GM21786 (cell line): ENCODE results near the gene SH2D6.
"Not testable (repeated sequence)": the region's sequence is repeated elsewhere in the genome, so short reads cannot be mapped to it uniquely, and the experiment has no call there.

ENCODE experiments used
- ATAC-seq: cut with Tn5 transposase; IDR thresholded peaks from one replicate; pipeline ENCODE4 v1.9.1; 2021; ENCODE audit not compliant: unreplicated experiment

Gene SH2D6

DNA sequence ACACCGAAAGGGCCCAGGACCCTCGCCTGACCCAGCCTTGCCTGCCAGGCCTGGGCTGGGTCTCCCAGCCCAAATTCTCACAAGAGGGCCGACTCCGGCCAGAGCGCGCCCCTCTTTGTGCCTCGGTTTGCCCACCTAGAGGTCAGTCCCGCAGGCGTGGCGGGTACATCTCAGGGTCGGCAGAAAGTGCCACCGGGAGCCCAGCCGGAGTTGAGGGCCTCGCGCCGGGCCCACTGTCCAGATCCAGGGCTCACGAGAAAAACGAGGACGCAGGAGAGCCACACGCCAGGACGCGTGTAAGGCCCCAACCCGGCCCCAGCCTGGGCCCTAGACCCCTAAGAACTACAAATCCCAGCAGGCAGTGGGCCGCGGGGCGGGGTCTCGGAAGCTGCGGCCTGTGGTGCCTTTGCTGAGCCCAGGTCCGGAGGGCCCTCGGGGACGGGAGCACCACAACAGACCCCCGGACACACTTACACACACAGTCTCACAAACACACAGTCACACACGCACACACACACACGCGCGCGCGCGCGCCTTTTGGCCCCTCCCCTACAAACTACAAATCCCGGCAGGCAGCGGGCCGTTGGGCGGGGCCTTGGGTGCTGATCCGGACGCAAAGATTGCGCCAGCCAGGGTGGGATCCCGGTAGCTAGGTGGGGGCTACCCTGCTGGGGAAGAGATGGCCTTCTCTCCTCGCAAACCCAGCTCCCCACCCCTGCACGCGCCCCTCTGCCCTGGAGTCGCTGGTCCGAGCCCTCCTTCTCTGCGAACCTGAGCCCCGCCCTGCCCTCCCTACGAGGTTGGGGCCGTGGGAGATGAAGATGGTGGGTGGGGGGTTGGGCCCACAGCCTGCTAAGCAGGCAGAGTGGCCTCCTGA, at the start of gene SH2D6:
TSS of gene SH2D6 (plus strand) at position 583 of the 877 bp plus-strand sequence. CDS start 10,752 bp downstream, outside the sequence.
- peak; percentile 75 for ATAC-seq

DNA sequence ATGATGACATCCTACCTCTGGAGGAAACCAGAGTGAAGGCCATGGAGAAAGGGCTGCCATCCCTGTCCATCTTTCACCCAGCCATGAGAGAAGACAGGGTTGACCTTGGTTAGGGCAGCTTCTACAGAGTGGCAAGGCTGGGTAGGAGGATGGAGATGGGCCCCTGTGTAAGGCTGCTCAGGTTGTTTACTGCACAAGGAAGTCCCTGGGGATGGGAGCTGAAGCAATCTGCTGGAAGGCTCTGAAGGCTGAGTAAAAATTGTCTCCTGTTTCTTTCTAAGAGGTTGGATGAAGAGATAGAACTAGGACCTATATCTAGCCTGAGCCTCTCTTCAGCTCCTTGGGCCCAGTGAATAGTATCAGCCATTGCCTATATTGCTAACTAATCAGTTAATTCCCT, 49.6 kb upstream of the SH2D6 start:
- no peak for ATAC-seq

DNA sequence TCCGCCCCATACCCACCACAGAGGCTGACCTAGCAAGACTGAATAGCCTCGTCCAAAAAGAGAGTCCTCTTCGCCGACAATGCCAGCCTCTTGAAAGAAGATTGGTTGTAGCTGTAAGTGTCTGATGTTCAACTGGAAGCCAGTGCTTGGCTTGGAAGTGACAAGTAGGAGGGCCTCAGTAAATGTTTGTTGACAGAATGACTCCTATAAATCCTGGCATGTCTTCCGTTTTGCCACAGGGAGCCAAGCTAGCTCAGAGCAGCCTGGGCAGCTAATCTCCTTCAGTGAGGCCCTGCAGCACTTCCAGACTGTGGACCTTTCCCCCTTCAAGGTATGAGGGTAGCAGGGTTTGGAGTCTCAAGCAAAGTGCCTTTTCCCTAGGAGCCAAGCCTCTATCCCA, 49.0 kb upstream of the SH2D6 start:
- no peak for ATAC-seq

DNA sequence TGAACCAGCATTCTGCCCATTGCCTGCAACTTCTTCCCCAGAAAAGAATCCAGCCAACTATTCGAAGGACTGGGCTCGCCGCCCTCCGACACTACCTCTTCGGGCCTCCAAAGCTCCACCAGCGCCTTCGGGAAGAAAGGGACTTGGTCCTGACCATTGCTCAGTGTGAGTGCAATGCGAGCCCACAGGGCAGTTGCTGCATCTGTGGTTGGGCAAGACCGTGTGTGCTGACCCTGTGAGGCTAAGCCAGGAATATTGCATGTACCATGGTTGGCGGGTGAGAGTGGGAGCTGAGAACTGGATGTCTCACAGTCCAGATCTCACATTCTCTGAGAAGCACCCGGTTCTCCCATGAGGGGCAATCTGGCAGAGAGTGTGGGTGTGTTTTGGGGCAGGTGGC, 47.5 kb upstream of the SH2D6 start:
- ATAC-seq, result no peak

DNA sequence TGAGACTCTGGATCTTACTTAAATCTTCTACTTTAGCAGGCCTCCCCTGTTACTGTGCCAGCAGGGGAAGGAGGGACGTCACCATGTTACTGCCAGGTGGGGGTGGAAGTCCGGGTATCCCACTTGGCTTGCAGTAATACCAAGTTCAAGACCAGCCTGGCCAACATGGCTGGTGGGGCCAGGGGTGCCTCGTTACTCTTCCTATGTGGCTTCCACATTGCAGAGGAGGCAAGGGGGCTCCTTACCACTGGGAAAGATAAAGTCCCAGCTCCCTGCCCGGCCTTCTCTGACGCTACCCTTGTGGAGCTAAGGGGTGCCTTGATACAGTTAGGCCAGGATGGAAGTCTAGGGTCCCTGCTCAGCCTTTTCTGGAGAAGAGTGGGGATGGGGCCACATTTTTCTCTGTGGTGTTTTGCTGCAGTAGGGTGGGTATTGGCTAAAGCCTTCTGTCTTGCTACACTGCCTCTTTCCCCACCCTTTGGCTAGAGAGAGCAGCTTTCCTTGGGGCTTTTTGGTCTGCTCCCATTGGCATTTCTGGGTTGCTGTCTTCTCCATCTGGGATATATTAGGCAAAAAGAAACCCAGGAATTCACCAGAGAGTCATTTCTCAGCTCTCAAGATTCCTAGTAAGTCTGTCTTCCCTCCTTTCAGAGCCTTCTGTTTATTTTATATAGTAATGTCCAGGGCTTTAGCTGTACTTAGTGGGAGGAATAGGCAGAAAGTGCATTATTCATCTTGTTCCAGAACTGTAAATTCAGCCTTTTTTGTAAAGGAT, 42.0 kb upstream of the SH2D6 start:
- ATAC-seq, result no peak

DNA sequence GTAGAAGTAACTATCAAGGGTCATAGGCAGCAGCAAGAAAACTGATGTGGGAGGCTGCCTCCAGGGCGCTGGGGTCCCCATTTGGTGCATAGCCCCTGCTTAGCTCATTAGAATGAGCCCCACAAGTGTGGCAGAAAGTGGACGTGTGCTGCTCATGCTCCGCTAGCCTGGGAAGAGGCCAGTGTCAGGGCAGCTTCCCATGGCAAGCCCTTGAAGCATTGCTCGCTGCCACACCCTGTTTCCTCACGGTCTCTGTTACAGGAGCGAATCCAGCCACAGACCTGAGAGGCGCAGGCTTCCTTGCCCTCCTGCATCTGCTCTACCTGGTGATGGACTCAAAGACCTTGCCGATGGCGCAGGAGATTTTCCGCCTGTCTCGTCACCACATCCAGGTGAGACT, 41.4 kb upstream of the SH2D6 start:
- no peak for ATAC-seq

DNA sequence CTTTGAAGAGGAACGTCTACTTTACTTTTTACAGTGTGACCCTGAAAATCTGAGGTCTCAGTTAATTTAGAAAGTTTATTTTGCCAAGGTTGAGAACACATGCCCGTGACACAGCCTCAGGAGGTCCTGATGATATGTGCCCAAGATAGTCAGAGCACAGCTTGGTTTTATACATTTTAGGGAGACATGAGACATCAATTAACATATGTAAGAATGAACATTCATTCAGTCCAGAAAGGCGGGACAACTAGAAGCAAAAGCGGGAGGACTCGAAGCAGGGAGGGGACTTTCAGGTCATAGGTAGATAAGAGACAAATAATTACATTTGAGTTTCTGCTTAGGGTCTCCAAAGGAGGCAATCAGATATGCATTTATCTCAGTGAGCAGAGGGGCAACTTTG, 40.3 kb upstream of the SH2D6 start:
- no peak for ATAC-seq

DNA sequence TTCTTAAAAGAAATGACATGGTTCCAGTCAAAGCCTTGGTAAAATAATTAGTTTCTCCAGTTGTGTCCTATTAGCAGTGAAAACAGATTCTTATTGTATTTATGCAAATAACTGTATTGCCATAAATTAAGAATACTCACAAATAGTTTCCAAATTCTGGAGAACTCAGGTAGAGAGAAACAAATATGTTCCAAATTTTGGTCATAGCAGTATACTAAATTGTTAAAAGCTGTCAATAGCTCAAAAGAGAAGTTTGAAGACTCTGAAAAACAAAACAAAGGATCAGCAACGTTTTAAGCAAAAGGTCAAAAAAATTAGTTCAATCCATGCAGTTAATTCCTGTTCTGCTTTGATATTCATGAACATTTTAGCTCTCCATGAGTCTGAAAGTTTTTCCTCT, 38.5 kb upstream of the SH2D6 start:
- ATAC-seq, result no peak

DNA sequence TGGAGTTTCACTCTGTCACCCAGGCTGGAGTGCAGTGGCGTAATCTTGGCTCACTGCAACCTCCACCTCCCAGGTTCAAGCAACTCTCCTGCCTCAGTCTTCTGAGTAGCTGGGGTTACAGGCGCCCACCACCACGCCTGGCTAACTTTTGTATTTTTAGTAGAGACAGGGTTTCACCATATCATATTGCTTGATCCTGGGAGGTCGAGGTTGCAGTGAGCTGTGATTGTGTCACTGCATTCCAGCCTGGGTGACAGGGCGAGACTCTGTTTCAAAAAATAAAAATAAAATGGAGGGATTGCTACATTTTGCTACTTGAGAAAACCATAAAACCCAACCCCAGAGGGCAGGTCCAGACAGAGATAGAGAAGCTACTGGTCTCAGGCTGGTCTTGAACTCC, 35.4 kb upstream of the SH2D6 start:
- ATAC-seq, result not testable (repeated sequence)

DNA sequence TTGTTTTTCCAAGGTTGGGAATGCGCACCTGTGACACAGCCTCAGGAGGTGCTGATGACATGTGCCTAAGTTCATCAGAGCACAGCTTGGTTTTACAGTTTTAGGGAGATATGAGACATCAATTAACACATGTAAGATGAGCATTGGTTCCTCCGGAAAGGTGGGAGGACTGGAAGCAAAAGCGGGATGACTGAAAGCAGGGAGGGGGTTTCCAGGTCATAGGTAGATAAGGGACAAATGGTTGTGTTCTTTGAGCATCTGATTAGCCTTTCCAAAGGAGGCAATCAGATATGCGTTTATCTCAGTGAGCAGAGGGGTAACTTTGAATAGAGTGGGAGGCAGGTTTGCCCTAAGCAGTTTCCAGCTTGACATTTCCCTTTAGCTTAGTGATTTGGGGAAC, 34.7 kb upstream of the SH2D6 start:
- no peak for ATAC-seq

DNA sequence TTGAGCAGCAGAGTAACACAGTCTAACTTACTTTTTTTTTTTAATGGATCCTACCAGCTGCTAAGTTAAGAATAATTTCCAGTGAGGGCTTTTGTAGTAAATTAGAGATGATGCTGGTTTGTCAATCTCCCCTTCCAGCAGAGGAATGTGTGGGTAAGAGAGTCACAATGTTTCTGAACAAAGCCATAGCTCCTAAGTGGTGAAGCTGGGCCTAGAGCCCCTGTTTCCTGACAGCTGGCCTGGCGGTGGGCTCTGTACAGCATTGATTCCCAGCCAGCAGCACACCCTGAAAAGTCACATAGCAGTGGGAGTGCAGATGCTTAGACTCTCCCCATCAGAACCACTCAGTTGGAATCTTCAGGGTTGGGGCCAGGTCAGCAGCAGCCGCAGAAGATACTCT, 32.8 kb upstream of the SH2D6 start:
- no peak for ATAC-seq

DNA sequence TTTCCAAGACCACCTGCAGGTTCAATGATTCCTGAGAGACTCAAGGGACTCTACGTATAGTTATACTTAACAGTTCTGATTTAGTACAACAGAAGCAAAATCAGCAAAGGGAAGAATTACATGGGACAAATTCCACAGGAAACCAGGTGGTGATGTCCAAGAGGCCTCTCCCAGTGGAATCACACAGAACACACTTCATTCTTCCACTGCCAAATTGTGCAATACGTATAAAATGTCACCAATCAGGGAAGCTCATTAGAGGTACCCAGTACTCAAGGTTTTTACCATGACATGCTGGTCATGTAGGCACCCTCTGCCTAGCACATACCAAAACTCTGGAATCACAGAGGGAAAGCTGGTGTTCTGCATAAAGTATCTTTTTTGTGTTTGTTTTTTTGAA, 30.8 kb upstream of the SH2D6 start:
- ATAC-seq, result no peak

DNA sequence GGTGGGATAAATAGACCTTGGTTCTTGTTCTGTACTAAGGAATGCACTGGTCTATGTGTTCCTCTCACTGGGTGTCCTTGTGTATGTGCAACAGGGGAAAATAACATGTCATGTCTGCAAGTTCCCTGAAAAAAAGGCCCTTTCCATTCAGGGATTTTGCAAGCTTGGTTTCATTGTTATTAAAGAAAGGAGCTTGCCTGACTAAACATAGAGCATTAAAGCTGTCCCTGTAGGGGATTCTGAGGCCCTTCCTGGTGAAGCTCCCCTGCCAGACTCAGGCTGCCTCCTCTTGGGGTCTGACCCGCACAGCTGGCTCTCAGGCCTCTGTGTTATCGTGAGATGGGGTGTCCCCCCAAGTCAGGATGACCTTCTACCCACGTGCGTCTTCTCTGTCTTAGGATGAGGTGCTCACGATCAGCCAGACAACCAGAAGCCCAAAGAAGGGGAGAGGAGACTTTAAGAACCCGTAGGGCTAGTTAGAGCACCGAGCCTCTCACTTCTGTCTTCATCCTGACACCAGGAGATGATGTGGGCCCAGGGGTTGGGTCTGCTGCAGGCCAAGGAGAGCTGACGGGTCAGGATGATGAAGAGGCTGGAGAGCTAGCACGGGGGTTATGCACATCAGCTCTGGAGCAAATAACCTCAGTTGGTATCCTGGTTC, 29.5 kb upstream of the SH2D6 start:
- no peak for ATAC-seq

DNA sequence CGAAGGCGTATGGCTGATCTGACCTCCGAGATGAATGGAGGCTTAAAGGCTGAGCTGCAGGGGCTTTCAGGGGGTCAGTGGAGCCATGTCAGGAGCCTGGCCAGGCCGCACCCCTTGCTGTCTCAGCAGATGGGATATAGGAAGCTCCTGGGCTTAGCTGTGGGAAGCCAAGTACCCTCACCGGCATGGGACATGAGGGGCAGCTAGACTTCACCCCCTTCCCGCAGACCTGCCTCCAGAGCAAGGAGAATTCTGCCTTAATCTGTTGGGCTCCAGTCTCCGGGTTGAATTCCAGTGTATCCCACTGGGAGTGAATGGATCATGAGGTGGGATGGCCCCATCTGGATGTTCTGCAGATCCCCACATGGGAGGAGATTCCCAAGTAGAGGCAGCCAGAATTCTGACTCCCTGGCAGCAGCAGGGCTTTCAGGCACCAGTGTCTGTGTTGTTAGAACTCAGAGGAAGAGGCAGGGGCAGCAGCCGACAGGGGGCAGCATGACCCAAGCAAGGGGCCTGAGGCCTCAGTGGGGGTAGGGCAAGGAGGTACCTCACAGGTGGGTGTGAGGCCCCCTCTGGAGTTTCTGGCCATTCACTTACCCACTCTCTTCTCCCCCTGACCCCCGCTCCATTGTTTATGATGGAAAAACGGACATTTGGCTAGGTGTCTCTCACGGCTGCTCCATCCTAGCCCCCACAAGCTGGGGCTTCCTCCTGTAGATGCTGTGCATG, 27.4 kb upstream of the SH2D6 start:
- no peak for ATAC-seq

DNA sequence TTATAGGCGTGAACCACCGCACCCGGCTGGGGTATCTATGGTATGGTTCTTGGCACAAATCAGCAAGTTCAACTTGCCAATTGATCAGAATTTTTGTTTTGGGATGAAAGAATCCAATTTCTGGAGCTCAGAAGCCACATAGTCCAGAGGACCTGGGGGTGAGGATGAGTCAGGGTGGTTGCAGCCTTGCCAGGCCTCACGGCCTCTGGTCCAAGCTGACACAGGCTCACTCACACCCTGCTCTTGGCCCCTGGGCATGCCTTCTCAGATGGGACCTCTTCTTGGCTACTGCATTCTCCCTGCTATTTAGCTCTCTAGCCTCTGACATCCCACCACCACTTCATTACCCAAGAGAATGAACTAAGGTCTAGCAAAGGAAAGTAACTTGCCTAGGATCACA, 24.7 kb upstream of the SH2D6 start:
- ATAC-seq, result no peak

DNA sequence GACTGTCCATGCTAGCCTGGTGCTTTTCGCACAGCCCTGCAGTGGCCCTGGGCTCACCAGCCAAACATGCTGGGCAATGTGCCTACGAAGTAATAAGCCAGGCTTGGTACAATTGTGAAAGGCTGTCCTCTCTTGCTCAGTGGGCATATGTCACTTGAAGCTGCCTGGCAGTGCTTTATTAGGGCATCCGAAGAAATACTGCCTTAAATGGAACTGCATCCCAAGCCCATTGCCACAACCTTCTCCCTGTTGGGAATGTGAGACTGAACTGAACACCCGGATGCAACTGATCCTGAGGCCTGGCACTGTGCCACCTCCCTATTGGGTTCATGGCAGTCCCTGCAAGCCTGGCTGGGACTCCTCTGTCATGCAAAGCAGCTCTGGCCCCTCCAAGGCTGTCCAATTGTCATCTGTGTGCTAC, 24.2 kb upstream of the SH2D6 start:
- no peak for ATAC-seq

DNA sequence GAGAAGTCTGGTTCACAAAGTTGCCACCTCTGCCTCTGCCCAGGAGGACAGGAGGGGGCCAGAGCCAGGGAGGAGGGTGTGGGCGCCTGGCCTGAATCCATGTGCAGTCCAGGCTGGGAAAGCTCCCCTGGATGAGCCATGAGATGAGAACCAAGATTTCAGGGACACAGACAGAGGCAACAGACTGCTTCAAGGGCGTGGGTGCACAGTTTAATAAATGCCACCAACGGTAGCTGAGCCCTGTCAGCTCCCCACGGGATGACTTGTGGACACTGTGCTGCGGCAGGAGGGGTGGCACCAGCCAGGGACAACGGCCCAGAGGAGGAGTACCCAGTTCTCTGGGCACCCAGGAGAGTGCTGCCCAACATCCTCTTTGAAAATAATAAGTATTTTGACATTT, 23.5 kb upstream of the SH2D6 start:
- ATAC-seq, result no peak

DNA sequence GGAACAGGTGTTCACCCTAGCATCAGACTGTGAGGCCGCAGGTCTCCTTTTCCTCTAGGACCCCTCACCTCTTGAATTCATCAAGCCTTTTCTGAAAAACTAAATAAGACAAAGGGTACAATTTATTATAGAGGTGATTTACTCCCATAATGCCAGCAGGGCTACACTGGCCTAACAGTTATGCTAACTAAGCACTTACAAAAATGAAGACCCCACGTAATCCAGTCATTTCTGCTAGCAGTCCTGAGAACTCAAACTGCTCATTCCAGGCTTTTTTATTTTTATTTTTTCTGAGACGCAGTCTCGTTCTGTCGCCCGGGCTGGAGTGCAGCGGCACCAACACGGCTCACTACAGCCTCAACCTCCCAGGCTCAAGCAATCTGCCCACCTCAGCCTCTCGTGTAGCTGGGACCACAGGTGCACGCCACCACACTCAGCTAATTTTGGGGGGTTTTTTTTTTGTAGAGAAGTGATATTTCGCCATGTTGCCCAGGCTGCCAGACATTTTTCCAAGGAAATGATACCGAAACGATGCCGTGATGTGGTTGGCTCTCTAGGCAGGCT, 22.5 kb upstream of the SH2D6 start:
- ATAC-seq, result no peak

DNA sequence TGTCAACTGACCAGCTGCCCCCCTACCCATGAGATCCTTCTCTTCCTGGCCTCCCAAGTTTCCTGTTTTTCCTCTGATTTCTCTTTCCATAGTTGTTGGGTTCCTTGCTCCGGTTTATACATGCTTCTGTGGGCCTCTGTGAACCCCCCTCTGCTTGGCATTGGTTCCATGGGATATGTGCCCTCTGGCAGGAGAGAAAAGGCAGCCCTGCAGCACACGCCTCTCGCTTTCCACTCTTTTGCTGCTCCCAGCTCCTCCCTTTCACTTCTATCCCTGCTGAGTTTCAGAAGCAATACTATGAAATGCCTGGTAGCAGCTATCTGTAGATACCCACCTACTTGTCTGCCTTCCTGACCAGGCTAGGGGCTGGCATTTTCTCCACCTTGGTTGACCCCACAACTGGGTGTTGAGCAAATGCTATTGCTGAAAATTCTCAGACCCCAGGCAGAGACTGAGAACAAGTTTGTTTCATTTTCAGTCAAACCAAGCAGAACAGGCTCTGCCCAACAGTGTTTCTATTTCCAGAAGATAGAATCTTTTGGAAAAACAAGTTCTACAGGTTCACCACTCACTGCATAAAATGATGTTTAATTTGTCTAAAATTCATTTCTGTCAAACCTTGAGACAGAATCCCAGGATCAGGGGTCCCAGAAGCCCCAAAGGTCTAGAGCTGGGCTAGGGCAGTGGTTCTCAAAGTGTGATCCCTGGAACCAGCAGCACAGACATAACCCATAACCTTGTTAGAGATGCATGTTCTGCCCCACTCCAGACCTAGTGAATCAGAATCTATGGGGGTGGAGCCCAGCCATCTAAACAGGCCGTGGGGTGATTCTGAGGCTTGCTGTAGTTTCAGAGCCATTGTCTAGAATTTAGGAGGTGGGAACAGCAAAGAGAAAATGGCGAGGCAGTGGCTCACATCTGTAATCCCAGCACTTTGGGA, 21.7 kb upstream of the SH2D6 start:
- ATAC-seq, result no peak

DNA sequence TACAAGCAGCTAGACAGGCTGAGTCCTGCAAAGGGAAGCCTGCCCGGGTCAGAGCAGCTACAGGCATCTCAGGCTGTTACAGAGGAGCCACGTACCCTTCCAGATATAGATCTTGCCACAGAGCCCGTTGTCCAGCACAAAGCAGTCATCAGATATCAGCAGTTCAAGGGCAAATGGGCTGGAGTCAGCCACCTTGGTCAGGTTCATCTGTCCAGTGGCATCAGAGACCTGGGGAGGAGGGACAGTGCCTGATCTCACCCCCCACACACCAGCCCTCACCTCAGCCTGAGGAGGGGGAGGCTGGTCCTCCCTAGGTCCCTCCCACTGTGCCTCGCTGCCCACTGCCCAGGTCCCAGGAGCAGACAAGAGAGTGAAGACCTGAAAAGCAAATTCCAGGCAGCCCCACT, 20.6 kb upstream of the SH2D6 start:
- no peak for ATAC-seq
